ENCODE measurements around the gene EIF3D.

DNA sequence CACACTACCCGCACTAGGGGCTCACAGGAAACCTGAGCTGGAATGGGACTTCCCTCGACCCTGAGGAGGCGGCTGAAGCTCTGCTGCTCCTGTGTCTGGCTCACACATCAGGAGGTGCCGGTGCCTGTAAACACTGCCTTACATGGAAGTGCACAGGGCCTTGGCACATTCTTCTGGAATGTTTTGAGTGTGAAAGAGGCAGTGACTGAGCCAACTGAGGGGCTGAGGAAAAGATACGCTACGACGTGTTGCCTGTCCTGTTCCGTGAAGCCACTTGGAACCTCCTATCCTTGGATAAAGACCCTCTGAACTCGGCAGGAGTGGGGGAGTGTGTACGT is 58.0 kb downstream of the EIF3D start:
- TF ChIP-seq, protein P1, sequence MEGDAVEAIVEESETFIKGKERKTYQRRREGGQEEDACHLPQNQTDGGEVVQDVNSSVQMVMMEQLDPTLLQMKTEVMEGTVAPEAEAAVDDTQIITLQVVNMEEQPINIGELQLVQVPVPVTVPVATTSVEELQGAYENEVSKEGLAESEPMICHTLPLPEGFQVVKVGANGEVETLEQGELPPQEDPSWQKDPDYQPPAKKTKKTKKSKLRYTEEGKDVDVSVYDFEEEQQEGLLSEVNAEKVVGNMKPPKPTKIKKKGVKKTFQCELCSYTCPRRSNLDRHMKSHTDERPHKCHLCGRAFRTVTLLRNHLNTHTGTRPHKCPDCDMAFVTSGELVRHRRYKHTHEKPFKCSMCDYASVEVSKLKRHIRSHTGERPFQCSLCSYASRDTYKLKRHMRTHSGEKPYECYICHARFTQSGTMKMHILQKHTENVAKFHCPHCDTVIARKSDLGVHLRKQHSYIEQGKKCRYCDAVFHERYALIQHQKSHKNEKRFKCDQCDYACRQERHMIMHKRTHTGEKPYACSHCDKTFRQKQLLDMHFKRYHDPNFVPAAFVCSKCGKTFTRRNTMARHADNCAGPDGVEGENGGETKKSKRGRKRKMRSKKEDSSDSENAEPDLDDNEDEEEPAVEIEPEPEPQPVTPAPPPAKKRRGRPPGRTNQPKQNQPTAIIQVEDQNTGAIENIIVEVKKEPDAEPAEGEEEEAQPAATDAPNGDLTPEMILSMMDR (IDR thresholded peaks at IDR 0.05), result no peak
- TF ChIP-seq POLR2A (IDR thresholded peaks at IDR 0.05), result no peak
